A673 (cell line): Measurements from ENCODE around the gene PLD1.

Source experiments
- CTCF ChIP-seq: fragments of 300-800, 200-600 bp; sonication (generic); conservative IDR thresholded peaks from 2 replicates; pipeline ENCODE4 v1.5.1; 2017; ENCODE audit warnings: low read depth, mild to moderate bottlenecking, antibody characterized with exemption, low read length, moderate library complexity, mixed read lengths
- EZH2 ChIP-seq: fragments of 200-600 bp; sonication (generic); IDR thresholded peaks from 2 replicates; pipeline ENCODE4 v1.6.1; 2017; ENCODE audit warnings: borderline replicate concordance, low read depth, mild to moderate bottlenecking, mixed read lengths, antibody characterized with exemption, low read length; ENCODE audit not compliant: poor library complexity, severe bottlenecking

DNA sequence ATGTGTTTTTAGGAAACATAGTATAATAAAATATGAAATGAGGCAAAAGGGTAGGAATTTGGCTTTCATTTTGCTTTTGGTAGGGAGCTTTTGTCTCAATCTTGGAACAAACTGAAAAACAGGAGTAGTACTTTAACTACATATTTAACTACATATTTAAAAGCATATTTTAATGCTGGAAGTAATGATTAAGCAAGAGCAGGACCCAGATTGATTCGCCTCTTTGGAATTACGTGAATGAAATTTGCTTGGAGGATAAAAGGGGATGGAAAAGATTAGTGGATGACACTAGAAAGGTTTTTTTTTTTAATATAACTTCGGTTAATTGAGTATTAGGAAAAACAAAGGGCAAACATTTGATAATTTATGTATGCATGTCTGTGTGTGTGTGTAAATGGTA, 21.7 kb upstream of the PLD1 start:
- TF ChIP-seq CTCF (no peak), EZH2 (no peak)
